Liver (tissue), 9 donors: ENCODE measurements around the gene DEDD2. TPM values are rescaled to one million over a fixed set of nuclear protein-coding genes. Genes with fewer than 3 reads are reported as not detected.
"Not testable (repeated sequence)": the region's sequence is repeated elsewhere in the genome, so short reads cannot be mapped to it uniquely, and the experiment has no call there.

Source experiments
- DNase-seq: peaks from one replicate; pipeline ENCODE4 v3.0.0-alpha.2; 2017; ENCODE audit warnings: low spot score
- H3K27ac ChIP-seq, 2 donors: one replicate each; pipeline ENCODE4 v1.7.0; 2013; ENCODE audit warnings: inconsistent platforms in 2 of 2, low read length in 2 of 2, control low read depth in 1 of 2, low read depth in 1 of 2, mild to moderate bottlenecking in 1 of 2
- H3K27me3 ChIP-seq, 4 donors: one replicate each; pipeline versions ENCODE4 v1.6.1 to v1.7.0; 2013; ENCODE audit warnings: low read length in 3 of 4, inconsistent platforms in 1 of 4, mild to moderate bottlenecking in 1 of 4, moderate library complexity in 1 of 4; ENCODE audit not compliant: control insufficient read depth in 4 of 4, insufficient read depth in 4 of 4
- H3K36me3 ChIP-seq, 4 donors: one replicate each; pipeline versions ENCODE4 v1.6.1 to v1.7.0; 2013; ENCODE audit warnings: low read length in 3 of 4, mild to moderate bottlenecking in 3 of 4, low read depth in 1 of 4, moderate library complexity in 1 of 4; ENCODE audit not compliant: control insufficient read depth in 4 of 4, insufficient read depth in 3 of 4
- H3K4me1 ChIP-seq, 4 donors: one replicate each; pipeline versions ENCODE4 v1.6.1 to v1.7.0; 2013; ENCODE audit warnings: low read length in 3 of 4, mild to moderate bottlenecking in 3 of 4, moderate library complexity in 1 of 4; ENCODE audit not compliant: control insufficient read depth in 4 of 4, insufficient read depth in 4 of 4
- H3K4me3 ChIP-seq, 3 donors: one replicate each; pipeline versions ENCODE4 v1.6.1 to v1.7.0; 2013; ENCODE audit warnings: low read length in 3 of 3, control low read depth in 1 of 3, low read depth in 1 of 3, mild to moderate bottlenecking in 1 of 3
- H3K9ac ChIP-seq, 2 donors: one replicate each; pipeline ENCODE4 v1.7.0; 2013; ENCODE audit warnings: low read length in 2 of 2, mild to moderate bottlenecking in 2 of 2, moderate library complexity in 2 of 2, control low read depth in 1 of 2, low read depth in 1 of 2
- H3K9me3 ChIP-seq, 4 donors: one replicate each; pipeline versions ENCODE4 v1.6.1 to v1.7.0; 2013; ENCODE audit warnings: low read length in 3 of 4; ENCODE audit not compliant: control insufficient read depth in 4 of 4
- GABPA ChIP-seq, 2 donors: IDR thresholded peaks in 1 of 2; conservative IDR thresholded peaks in 1 of 2; 2 replicates each; pipeline ENCODE4 v1.6.1; 2016; ENCODE audit warnings: antibody characterized with exemption in 2 of 2, mild to moderate bottlenecking in 1 of 2, moderate library complexity in 1 of 2
- HNF4A ChIP-seq, 2 donors: conservative IDR thresholded peaks; 2 replicates each; pipeline ENCODE4 v1.6.1; 2016; ENCODE audit warnings: antibody characterized with exemption in 2 of 2, mild to moderate bottlenecking in 2 of 2
- MAX ChIP-seq: IDR thresholded peaks from 2 replicates; pipeline ENCODE4 v1.6.1; 2016; ENCODE audit warnings: antibody characterized with exemption
- NR2F2 ChIP-seq: IDR thresholded peaks from 2 replicates; pipeline ENCODE4 v1.6.1; 2016; ENCODE audit warnings: antibody characterized with exemption
- REST ChIP-seq: IDR thresholded peaks from 2 replicates; pipeline ENCODE4 v1.6.1; 2016; ENCODE audit warnings: antibody characterized with exemption, mild to moderate bottlenecking
- RXRA ChIP-seq, 2 donors: IDR thresholded peaks; 2 replicates each; pipeline ENCODE4 v1.6.1; 2017 to 2018; ENCODE audit warnings: antibody characterized with exemption in 2 of 2, mild to moderate bottlenecking in 1 of 2
- SP1 ChIP-seq: IDR thresholded peaks from 2 replicates; pipeline ENCODE4 v1.6.1; 2018; ENCODE audit warnings: antibody characterized with exemption, mild to moderate bottlenecking
- YY1 ChIP-seq: IDR thresholded peaks from 2 replicates; pipeline ENCODE4 v1.6.1; 2016; ENCODE audit warnings: antibody characterized with exemption, mild to moderate bottlenecking
- ZBTB33 ChIP-seq: IDR thresholded peaks from 2 replicates; pipeline ENCODE4 v1.6.1; 2016; ENCODE audit warnings: antibody characterized with exemption
- WGBS: extraction: QIAGEN DNeasy Blood & Tissue Kit; methylation state at CpG from one replicate; pipeline ENCODE4 v1.1.7; 2013; 5-methylcytosine and 5-hydroxymethylcytosine counted together
- polyA plus RNA-seq, 2 donors: library from polyadenylated mRNA; stranded (reverse) in 1 of 2; unstranded in 1 of 2; fragments of 200-250 nt in 1 of 2; fragments of >200 nt in 1 of 2; fragmentation: Nextera tagmentation in 1 of 2; extraction: Ambion mirVana in 1 of 2; gene quantifications; one replicate each; pipeline versions ENCODE4 v1.2.1 to v1.2.3, GENCODE V29; 2013 to 2015
- total RNA-seq, 2 donors: library from RNA; depleted of rRNA; stranded (reverse); fragments of >200 nt; gene quantifications; one replicate each; pipeline ENCODE4 v1.2.3, GENCODE V29; 2014
- donor health status: healthy.
- donor health status: healthy.
- donor health status: healthy.
- donor health status: healthy.
- donor health status: healthy.

Gene DEDD2
- total RNA-seq (10 to 100 TPM; 18.7 to 47.1 TPM), polyA plus RNA-seq (10 to 100 TPM in 1 of 2 donors, 1 to 10 TPM in 1; 9.6 to 14.0 TPM)

- H3K4me1 ChIP-seq = peaks cover 19 to 37% (median 29%) of the 10 kb centered on the region in 4 donors
- DNase-seq = peak; percentile 99
These were observed at the start of gene DEDD2 for GRCh38 chr19:42217520-42218437. DEDD2 (minus strand) TSS chr19:42217677; CDS start chr19:42217007, 670 bp downstream.

GRCh38 chr19:42266928-42267603, 49.6 kb upstream of the DEDD2 start:
- 93% methylated on average over 25 of the region's 25 CpGs for WGBS
- Histone ChIP-seq H3K27ac (peak overlapping the region in 1 of 2 donors; percentile 99), H3K9ac (peak overlapping the region in 1 of 2 donors; percentile 100), H3K4me1 (peaks cover 5 to 19% (median 11%) of the 10 kb centered on the region in 4 donors)
- not testable (repeated sequence) for H3K36me3 ChIP-seq, DNase-seq, H3K9me3 ChIP-seq, H3K27me3 ChIP-seq, H3K4me3 ChIP-seq

More at GRCh38 chr19:42217520-42218437, at the start of gene DEDD2:
- Histone ChIP-seq H3K9ac (peak within 1 kb of the TSS; percentile 90 to 98), H3K4me3 (peak within 1 kb of the TSS; percentile 75 to 80 (median 79)), H3K27ac (peak within 1 kb of the TSS; percentile 94 to 96), H3K36me3 (peaks cover 2 to 7% (median 7%) of the 10 kb centered on the region in 4 donors), H3K9me3 (no peaks in the 10 kb centered on the region), H3K27me3 (no peaks in the 10 kb centered on the region)
- peak; percentile 11 to 20 for TF ChIP-seq HNF4A (conservative IDR thresholded peaks at IDR 0.05)
- peak; percentile 43 for TF ChIP-seq ZBTB33
- peak in 1 of 2 donors; percentile 33 for TF ChIP-seq RXRA (IDR thresholded peaks at IDR 0.05)
- no peak for TF ChIP-seq NR2F2
- peak; percentile 87 for TF ChIP-seq REST
- TF ChIP-seq YY1 = peak; percentile 92
- peak in 1 of 2 donors; percentile 80 for TF ChIP-seq GABPA (IDR thresholded peaks at IDR 0.05 in 1 of 2, conservative IDR thresholded peaks at IDR 0.05 in 1 of 2)
- TF ChIP-seq SP1 = no peak
- peak; percentile 44 for TF ChIP-seq MAX
- 20% methylated on average over 57 of the region's 57 CpGs for WGBS

- H3K27me3 ChIP-seq, H3K9ac ChIP-seq, H3K9me3 ChIP-seq, H3K36me3 ChIP-seq, DNase-seq, H3K4me3 ChIP-seq, H3K27ac ChIP-seq: not testable (repeated sequence)
- 93% methylated on average over 4 of the region's 4 CpGs for WGBS
- H3K4me1 ChIP-seq = peaks cover 1 to 13% (median 6%) of the 10 kb centered on the region in 4 donors
These were observed 48.6 kb upstream of the DEDD2 start for GRCh38 chr19:42266105-42266504.
